ENCODE results near the gene SMAD3. TPM values are rescaled to one million over a fixed set of nuclear protein-coding genes. Genes with fewer than 3 reads are reported as not detected.

The SMAD3 gene
- total RNA-seq, 3 donors from 2014 or later, result 23.2 to 25.7 (median 24.4) TPM

DNA sequence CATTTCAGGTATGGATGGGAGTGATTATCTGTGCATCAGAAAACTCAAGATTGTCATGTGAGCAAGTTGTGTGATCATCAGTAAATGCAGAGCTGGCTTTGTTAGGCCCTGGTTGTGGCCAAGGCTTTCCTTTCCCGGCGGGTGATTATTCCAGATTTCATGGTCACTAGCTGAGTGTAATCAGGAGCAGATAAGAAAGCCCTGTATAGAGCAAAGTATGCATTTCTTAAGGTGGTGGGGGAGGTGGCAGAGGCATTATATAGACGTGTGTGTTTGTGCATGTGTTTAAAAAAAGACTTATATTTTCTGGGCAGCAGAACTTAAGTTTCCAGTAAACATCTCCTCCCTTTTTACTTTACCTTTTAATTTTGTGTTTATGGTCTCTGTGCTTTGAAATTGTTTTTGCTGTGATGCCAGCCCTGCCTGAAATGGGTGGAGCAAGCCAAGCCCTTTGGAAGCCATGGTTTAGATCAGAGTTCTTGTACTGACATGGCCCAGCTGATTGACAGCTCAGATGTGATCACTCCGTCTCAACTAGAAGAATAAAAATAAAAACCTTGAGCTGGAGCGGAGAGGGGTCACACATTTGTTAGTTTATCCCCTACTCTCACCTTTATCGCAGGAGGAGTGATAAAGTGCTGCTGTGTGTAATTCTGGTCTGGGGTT lies 22.2 kb downstream of the SMAD3 start:
- DNase-seq (no peak), ATAC-seq (no peak)
- no peak overlapping the region for H3K4me3 Mint-ChIP-seq
- peaks cover 98% of the 10 kb centered on the region for H3K4me1 Mint-ChIP-seq (ENCODE audit: low read depth)
- H3K27me3 Mint-ChIP-seq (ENCODE audit: low read depth), result no peaks in the 10 kb centered on the region
- H3K9me3 Mint-ChIP-seq, result no peaks in the 10 kb centered on the region
- H3K36me3 Mint-ChIP-seq (ENCODE audit: insufficient read depth), result peaks cover 4% of the 10 kb centered on the region

DNA sequence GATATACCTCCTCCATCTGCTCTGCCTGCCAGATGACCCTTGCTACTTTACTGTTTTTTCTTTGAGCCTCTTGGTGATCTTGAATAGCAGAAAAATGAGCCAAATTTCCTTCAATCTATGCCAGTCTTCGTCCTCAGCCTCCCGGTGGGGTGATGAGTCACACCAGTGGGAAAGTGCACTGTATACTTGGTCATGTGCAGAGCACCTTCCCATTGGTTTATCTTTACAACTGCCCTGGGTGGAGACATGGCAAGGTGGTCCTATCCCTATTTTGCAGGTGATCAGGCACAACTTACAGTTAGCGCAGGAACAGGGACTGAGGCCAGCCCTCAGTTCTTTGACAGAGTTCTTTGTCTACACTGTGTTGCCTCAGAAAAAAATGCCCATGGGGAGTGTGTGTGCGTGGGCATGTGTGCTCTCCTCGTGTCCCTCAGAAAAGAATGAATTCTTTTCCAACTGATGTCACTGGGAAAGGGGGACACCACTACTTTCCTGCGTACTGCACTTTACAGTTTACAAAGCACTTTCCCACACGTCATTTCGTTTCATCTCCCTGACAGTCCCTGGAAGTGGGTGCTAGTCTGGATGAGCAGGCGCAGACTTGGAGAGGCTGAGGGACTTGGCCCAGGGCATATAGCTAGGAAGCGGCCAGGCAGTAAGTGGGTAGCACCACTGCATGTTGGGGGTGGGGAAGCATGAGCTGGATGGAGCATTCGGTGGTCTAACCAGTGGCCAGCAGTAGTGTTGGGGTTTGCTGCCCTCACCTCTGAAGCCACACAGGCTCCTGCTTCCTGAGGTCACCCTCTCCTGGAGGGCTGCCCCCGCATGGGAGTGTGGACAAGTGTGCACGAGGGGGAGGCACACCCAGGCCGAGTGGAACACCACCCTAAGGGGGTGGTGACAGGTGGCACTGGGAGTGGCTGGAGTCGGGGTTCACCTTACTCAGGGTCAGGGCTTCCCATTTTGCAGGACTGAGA lies 24.1 kb downstream of the SMAD3 start:
- Mint-ChIP-seq H3K36me3 (ENCODE audit: insufficient read depth) (peaks cover 11% of the 10 kb centered on the region), H3K27me3 (ENCODE audit: low read depth) (no peaks in the 10 kb centered on the region), H3K4me3 (no peak overlapping the region), H3K4me1 (ENCODE audit: low read depth) (peaks cover 95% of the 10 kb centered on the region), H3K9me3 (no peaks in the 10 kb centered on the region)
- ATAC-seq (no peak), DNase-seq (no peak)

DNA sequence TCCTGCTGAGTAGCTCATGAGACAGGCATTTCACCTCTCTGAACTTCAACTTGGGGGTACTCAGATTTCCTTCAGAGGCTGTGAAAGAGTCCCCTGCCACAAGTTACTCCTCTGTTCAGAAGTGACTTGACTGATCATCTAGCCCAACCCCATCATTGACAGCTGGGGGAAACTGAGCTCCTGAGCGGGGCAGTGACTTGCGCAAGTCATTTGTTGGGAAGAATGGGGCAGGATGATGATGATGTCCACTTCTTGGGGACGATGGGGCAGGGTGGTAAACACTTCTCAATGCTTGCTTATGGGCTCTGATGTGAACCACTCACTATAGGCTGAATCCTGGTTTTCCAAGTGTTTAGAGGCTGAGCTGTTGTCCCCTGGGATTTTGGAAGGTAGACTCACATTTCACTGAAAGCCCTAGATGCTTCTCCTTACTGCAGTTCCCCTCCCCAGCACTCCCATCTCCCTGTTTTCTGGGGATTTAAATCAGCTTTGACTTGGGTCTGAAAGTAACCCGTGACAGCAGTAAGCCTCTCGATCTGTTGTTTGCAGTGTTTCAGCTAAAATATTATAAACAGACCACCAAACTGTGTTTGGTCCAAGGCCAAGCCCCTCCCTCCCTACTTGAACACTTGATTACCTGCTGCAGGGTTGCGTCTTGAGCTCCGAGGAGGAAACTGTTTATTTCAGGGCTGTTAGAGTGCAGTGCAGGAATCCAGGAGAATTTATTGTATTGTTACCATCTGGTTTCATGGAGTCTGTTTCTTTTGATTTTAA lies 25.1 kb downstream of the SMAD3 start:
- Mint-ChIP-seq H3K4me3 (peak overlapping the region; percentile 63), H3K27me3 (ENCODE audit: low read depth) (no peaks in the 10 kb centered on the region), H3K4me1 (ENCODE audit: low read depth) (peaks cover 92% of the 10 kb centered on the region), H3K9me3 (no peaks in the 10 kb centered on the region), H3K36me3 (ENCODE audit: insufficient read depth) (peaks cover 11% of the 10 kb centered on the region)
- ATAC-seq (no peak), DNase-seq (no peak)

DNA sequence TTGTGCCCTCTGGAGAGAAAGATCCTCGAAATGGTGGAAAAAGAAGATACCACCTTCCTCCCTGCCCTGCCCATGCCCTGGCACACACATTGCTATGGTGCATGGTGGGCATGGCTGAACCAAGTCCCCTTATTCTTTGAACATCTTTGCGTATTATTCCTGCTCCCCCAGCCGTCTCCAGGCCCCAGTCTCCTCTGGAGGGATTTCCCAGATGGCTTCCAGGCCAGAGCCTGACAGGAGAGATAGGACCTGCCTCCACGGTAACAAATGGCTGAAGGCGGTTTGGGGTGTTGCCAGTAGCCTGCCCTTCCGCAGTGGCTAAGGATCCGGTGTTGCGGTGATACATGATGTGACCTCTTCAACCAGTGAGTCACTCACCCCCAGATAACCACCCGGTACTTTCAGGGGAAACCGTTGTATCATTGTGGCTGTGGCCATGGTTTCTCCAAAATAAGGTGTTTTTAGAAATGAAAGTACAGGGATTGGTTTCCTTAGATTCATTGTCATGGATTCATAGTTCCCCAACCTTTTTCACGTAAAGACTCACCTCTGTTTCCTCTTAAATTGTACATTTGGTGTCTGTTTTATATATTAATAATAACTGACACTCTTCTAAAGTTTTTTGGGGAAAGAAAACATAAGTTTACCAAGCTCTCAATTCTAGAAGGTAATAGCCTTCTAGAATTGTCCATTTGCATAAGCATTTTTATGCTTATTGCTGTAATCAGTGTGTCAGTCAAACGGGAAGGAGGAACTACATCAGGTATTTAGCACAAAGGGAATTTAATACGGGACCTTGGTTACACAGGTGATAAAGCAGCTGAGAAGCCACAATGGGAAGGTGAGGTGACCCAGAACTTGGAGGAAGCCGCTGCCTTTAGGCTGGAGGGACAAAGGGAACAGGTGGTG lies 25.9 kb downstream of the SMAD3 start:
- Mint-ChIP-seq H3K9me3 (no peaks in the 10 kb centered on the region), H3K4me3 (peak overlapping the region; percentile 63), H3K36me3 (ENCODE audit: insufficient read depth) (peaks cover 16% of the 10 kb centered on the region), H3K27me3 (ENCODE audit: low read depth) (no peaks in the 10 kb centered on the region), H3K4me1 (ENCODE audit: low read depth) (peaks cover 92% of the 10 kb centered on the region)
- DNase-seq, result peak; percentile 49
- ATAC-seq, result peak; percentile 90 to 93

DNA sequence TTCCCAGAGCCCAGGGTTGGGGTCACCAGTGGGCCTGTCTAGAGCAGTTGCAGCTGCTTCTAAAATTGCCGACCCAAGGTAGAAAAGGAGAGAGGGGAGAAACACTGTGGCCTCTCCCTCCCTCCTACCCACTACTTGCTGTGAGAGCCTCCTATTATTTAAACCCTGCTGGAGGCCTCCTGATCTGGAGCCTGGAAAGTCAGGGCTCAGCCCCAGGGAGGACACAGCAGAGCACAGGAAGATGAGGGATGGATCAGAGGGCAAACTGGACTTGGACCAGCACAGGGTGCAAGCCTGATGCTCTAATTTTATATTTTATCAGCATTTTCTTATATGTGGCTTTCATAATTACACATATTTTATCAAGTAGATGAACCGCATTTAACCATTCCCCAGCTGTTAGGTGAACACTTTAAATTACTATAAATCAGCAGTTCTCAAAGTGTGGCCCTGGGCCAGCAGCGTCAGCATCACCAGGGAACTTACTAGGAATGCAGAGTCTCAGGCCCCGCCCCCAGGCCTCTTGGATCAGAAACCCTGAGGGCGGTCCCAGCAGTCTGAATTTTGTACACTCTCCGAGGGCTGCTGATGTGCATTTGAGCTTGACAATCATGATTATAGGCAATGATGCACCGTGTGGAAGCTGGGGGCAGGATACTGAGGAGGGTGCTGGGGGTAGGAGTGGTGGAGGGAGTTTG lies 26.7 kb downstream of the SMAD3 start:
- Mint-ChIP-seq H3K27me3 (ENCODE audit: low read depth) (no peaks in the 10 kb centered on the region), H3K4me3 (no peak overlapping the region), H3K9me3 (no peaks in the 10 kb centered on the region), H3K4me1 (ENCODE audit: low read depth) (peaks cover 91% of the 10 kb centered on the region), H3K36me3 (ENCODE audit: insufficient read depth) (peaks cover 22% of the 10 kb centered on the region)
- no peak for ATAC-seq
- no peak for DNase-seq

DNA sequence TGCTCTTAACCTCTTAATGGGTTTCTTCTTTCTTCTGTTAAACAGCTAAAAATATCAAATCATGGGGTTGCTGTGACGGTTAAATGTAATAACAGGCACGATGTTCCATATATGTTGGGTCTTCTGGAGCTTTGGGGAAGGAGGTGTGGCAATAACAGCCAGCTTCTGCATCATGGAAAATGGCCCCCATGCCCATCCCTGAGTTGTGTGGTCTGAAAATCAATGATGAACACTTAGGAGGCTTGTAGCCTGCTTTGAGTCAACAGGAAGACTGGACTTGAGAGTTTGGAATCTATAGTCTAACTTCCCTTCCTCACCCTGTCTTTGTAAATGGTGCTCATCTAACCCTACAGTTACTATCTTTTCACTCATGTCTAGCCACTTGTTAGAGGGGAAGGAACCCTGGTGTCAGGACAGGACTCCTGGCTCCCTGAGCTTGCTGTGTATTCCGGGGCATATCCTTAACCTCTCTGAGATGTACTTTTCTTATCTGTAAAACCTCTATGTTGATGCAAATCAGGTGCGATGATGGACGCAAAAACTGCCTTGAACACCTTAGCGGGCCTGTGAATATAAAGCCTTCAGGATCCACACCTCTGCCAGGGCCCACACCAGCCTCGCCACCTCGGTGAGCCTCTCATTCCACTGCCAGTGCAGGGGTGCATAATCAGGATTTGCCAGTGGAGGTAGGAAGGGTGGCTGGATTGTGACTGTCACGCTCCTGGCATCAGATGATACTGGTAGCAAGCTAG lies 27.5 kb downstream of the SMAD3 start:
- ATAC-seq (no peak), DNase-seq (no peak)
- Mint-ChIP-seq H3K4me3 (no peak overlapping the region), H3K4me1 (ENCODE audit: low read depth) (peaks cover 91% of the 10 kb centered on the region), H3K9me3 (no peaks in the 10 kb centered on the region), H3K36me3 (ENCODE audit: insufficient read depth) (peaks cover 22% of the 10 kb centered on the region), H3K27me3 (ENCODE audit: low read depth) (no peaks in the 10 kb centered on the region)

DNA sequence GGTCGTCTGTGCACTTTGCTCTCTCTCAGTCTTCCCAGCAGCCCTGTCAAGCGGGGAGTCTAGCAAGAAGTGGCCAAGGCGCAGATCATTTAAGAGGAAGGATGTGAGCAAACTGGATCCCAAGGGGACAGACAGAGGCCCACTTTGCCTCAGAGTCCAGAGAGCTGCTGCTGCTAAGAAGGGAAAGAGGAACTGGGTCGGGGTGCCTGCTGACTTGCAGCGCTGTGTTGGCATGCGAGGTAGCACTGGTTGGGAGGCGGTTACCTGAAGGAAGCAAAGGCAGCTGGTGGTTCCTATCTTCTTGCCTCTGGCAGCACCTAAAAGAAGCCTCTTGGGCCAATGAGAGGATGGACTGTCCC lies 28.1 kb downstream of the SMAD3 start:
- H3K36me3 Mint-ChIP-seq (ENCODE audit: insufficient read depth), result peaks cover 22% of the 10 kb centered on the region

DNA sequence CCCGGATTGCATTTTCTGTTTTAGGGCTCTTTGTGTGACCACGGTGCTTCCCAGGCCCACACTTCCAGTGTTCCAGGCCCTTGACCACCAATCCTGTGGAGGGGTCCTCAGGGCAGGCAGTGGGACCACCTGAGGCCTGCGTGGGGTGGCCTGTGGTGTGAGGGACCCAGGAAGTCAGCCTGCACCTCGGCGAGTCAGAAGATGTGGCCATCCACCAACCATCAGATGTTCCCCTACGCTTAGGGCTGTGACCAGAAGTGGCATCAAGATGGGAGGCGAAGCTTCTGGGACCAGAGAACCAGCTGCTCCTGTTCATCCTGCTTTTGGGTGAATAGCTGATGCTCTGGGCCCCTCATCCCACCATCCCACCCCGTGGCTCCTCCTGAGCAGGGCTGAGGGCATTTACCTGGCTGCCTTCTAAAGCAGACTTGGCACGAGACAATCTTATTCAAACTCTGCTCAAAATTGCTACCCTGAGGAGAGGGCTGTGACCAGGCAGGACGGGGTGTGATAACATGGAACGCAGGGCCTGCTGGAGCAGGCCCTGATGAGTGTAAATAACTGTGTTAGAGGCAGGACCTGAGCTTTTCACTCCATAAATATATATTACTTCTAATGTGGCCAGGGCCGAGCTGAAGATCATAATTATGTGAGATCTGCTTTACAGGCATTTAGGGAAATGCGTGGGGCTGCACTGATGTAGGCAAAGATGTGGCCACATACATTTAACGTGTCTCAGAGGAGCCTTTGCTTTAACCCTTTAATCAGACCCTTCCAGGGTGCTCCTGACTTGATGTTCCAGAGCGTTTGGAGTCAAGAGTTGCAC lies 28.8 kb downstream of the SMAD3 start:
- H3K36me3 Mint-ChIP-seq (ENCODE audit: insufficient read depth), result peaks cover 20% of the 10 kb centered on the region

More for the DNA sequence above, 28.1 kb downstream of the SMAD3 start:
- DNase-seq, result no peak
- ATAC-seq, result no peak
- Mint-ChIP-seq H3K27me3 (ENCODE audit: low read depth) (no peaks in the 10 kb centered on the region), H3K4me1 (ENCODE audit: low read depth) (peaks cover 90% of the 10 kb centered on the region), H3K9me3 (no peaks in the 10 kb centered on the region), H3K4me3 (no peak overlapping the region)

DNA sequence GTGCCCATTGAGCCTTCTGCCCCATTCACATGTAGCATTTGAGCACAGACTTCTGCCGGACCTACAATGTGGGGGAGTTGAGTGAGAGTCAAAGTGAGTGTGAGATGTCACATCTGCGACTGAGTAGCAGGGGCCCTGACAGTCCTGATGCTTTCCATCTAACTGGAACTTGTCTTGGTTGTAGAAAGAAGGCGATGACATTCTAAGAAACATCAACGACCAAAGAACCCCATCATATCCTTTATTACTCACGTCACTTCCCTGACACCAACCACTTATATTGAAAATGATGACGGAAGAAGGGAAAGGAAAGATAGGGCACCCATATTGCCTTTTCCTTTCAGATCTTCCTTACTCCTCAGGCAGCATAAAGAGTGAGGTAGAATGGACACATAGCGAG lies 30.5 kb downstream of the SMAD3 start:
- Mint-ChIP-seq H3K9me3 (no peaks in the 10 kb centered on the region), H3K27me3 (ENCODE audit: low read depth) (no peaks in the 10 kb centered on the region), H3K4me3 (no peak overlapping the region), H3K4me1 (ENCODE audit: low read depth) (peaks cover 84% of the 10 kb centered on the region), H3K36me3 (ENCODE audit: insufficient read depth) (peaks cover 20% of the 10 kb centered on the region)
- DNase-seq (no peak), ATAC-seq (no peak)

More for the DNA sequence above, 28.8 kb downstream of the SMAD3 start:
- DNase-seq (no peak), ATAC-seq (no peak)
- Mint-ChIP-seq H3K4me3 (no peak overlapping the region), H3K27me3 (ENCODE audit: low read depth) (no peaks in the 10 kb centered on the region), H3K4me1 (ENCODE audit: low read depth) (peaks cover 92% of the 10 kb centered on the region), H3K9me3 (no peaks in the 10 kb centered on the region)

DNA sequence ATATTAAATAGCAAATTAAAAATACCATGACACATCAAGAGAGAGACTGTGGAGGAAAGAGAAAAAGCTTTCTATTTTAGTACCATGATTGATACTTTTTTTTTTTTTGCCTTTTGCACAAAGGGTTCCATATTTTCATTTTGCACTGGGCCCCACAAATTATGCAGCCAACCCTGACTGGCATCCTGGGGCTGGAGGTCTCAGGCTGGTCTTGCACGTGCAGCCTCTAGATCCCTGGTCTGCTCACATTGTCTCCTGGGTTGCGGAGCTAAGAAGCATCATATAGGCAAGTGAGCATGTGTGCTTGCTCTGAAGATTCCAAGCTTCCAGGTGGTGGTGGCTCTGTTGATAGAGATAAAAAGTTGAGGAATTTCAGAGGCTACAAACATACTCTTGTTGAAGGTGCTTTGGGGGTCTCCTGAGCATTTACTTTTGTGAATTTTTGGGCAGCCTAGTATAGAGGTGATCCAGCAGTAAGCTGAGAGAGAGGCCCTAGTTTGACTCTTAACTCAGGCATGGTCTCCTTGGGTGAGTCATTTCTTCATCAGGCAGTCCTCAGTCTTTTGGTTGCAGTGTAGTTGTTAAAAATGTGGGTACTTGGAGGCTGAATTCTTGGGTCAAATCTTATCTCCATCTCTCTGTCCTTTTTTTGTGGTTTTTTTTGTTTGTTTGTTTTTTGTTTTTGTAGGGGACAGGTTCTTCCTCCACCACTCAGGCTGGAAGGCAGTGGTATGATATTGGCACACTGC lies 31.3 kb downstream of the SMAD3 start:
- Mint-ChIP-seq H3K27me3 (ENCODE audit: low read depth) (no peaks in the 10 kb centered on the region), H3K4me1 (ENCODE audit: low read depth) (peaks cover 76% of the 10 kb centered on the region), H3K4me3 (peak overlapping the region; percentile 34), H3K36me3 (ENCODE audit: insufficient read depth) (peaks cover 20% of the 10 kb centered on the region), H3K9me3 (no peaks in the 10 kb centered on the region)
- peak in 1 of 2 donors; percentile 20 for ATAC-seq
- no peak for DNase-seq

DNA sequence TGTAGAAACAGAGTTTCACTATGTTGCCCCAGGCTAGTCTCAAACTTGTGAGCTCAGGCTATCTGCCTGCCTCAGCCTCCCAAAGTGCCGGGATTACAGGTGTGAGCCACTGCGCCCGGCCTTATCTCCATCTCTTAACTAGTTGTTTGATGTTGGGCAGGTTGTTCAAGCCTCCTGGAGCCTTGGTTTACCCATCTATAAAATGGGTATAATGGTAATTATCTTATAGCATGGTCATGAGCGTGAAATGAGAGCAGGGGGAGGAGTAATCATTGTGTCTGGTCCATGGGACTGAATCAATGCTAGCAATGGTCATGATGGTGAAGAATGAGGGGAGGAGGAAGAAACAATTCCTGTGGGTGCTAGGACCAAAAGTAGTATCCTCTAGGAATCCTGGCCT lies 32.0 kb downstream of the SMAD3 start:
- Mint-ChIP-seq H3K36me3 (ENCODE audit: insufficient read depth) (peaks cover 20% of the 10 kb centered on the region), H3K9me3 (no peaks in the 10 kb centered on the region), H3K27me3 (ENCODE audit: low read depth) (no peaks in the 10 kb centered on the region), H3K4me1 (ENCODE audit: low read depth) (peaks cover 69% of the 10 kb centered on the region), H3K4me3 (no peak overlapping the region)
- ATAC-seq, result no peak
- no peak for DNase-seq
